Breast epithelium (tissue), 3 donors: Measurements from ENCODE around the gene DGCR6.
"Not testable (repeated sequence)": the region's sequence is repeated elsewhere in the genome, so short reads cannot be mapped to it uniquely, and the experiment has no call there.

Experiments
- POLR2A ChIP-seq: fragments of 450-650 bp; IDR thresholded peaks from one replicate; pipeline ENCODE4 v1.6.1; 2016; ENCODE audit warnings: antibody characterized with exemption, mild to moderate bottlenecking, moderate library complexity
- POLR2AphosphoS5 ChIP-seq, 3 donors: sonication (generic); formaldehyde crosslinking; IDR thresholded peaks; one replicate each; pipeline ENCODE4 v1.6.1; 2017; ENCODE audit warnings: antibody characterized with exemption in 3 of 3
- TF ChIP-seq, protein P1 (sequence below), 3 donors: fragments of 450-650 bp; IDR thresholded peaks; one replicate each; pipeline ENCODE4 v1.5.1; 2016 to 2017; ENCODE audit warnings: antibody characterized with exemption in 3 of 3, mild to moderate bottlenecking in 3 of 3, moderate library complexity in 3 of 3

DNA sequence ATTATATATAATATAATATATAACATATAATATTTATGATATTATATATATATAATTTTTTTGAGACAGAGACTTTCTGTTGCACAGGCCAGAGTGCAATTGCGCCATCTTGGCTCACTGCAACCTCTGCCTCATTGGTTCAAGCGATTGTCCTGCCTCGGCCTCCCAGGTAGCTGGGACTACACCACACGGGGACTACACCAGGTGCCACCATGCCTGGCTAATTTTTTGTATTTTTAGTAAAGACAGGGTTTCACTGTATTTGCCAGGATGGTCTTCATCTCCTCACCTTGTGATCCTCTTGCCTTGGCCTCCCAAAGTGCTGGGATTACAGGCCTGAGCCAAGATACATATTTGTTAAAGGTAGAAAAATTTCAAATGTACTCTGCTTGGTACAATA lies 12.3 kb upstream of the DGCR6 start:
- TF ChIP-seq POLR2AphosphoS5 (IDR thresholded peaks at IDR 0.05); POLR2A: not testable (repeated sequence)
- TF ChIP-seq, protein P1, sequence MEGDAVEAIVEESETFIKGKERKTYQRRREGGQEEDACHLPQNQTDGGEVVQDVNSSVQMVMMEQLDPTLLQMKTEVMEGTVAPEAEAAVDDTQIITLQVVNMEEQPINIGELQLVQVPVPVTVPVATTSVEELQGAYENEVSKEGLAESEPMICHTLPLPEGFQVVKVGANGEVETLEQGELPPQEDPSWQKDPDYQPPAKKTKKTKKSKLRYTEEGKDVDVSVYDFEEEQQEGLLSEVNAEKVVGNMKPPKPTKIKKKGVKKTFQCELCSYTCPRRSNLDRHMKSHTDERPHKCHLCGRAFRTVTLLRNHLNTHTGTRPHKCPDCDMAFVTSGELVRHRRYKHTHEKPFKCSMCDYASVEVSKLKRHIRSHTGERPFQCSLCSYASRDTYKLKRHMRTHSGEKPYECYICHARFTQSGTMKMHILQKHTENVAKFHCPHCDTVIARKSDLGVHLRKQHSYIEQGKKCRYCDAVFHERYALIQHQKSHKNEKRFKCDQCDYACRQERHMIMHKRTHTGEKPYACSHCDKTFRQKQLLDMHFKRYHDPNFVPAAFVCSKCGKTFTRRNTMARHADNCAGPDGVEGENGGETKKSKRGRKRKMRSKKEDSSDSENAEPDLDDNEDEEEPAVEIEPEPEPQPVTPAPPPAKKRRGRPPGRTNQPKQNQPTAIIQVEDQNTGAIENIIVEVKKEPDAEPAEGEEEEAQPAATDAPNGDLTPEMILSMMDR (IDR thresholded peaks at IDR 0.05): not testable (repeated sequence)
